Ovary (tissue), 3 donors: Measurements from ENCODE around the gene LRRTM4.

Source experiments
- CTCF ChIP-seq, 3 donors: fragments of 450-650 bp in 2 of 3; fragments of 200-600 bp in 1 of 3; IDR thresholded peaks; one replicate each; pipeline versions ENCODE4 v1.5.1 to v1.8.0; 2016 to 2022; ENCODE audit warnings: antibody characterized with exemption in 3 of 3, mild to moderate bottlenecking in 1 of 3
- EP300 ChIP-seq: sonication (generic); formaldehyde crosslinking; IDR thresholded peaks from one replicate; pipeline ENCODE4 v1.6.1; 2017; ENCODE audit warnings: antibody characterized with exemption
- POLR2A ChIP-seq: fragments of 450-650 bp; IDR thresholded peaks from one replicate; pipeline ENCODE4 v1.6.1; 2017; ENCODE audit warnings: antibody characterized with exemption, mild to moderate bottlenecking, moderate library complexity
- donor health status: DM: no; HTN: no; CAD: no.

GRCh38 chr2:77169426-77169825 lies 352.8 kb downstream of the LRRTM4 start:
- TF ChIP-seq CTCF (IDR thresholded peaks at IDR 0.05): no peak
- TF ChIP-seq POLR2A: no peak
- TF ChIP-seq EP300: no peak
